ENCODE measurements around the gene FEZF2. TPM values are rescaled to one million over a fixed set of nuclear protein-coding genes. Genes with fewer than 3 reads are reported as not detected.

Gene FEZF2
- total and polyA plus RNA-seq, 2 of the 8 experiments (the other 6 are each of a cell fraction or from before 2014, with no cell fraction given), result 0.06 TPM; not detected in 1

GRCh38 chr3:62363275-62363674, 10.1 kb downstream of the FEZF2 start (continued):
- TF ChIP-seq CTCF (IDR thresholded peaks at IDR 0.05; ENCODE audit: control extremely low read depth in 1 of 3, insufficient read depth in 1 of 3, low read depth in 1 of 3, low read length in 3 of 3), result no peak
